Hepatocyte (in vitro differentiated cells): ENCODE results near the gene TAS2R38. TPM values are rescaled to one million over a fixed set of nuclear protein-coding genes. Genes with fewer than 3 reads are reported as not detected.
"Not testable (repeated sequence)": the region's sequence is repeated elsewhere in the genome, so short reads cannot be mapped to it uniquely, and the experiment has no call there.

Experiments
- DNase-seq: peaks from one replicate; pipeline ENCODE4 v3.0.0-alpha.2; 2016; ENCODE audit warnings: low spot score
- H2AFZ ChIP-seq: fragments of 200-600 bp; sonication (generic); 2 replicates; pipeline ENCODE4 v1.6.0; 2016; ENCODE audit warnings: antibody characterized with exemption, mild to moderate bottlenecking
- H3K27ac ChIP-seq: fragments of 200-600 bp; sonication (generic); 2 replicates; pipeline ENCODE4 v1.5.1; 2016; ENCODE audit warnings: mild to moderate bottlenecking
- H3K27me3 ChIP-seq: fragments of 200-600 bp; sonication (generic); 2 replicates; pipeline ENCODE4 v1.6.1; 2016
- H3K36me3 ChIP-seq: fragments of 200-600 bp; sonication (generic); replicated peaks from 2 replicates; pipeline ENCODE4 v1.5.1; 2016; ENCODE audit warnings: low read depth; ENCODE audit not compliant: insufficient read depth
- H3K4me1 ChIP-seq: fragments of 200-600 bp; sonication (generic); 2 replicates; pipeline ENCODE4 v1.5.1; 2016; ENCODE audit warnings: mild to moderate bottlenecking, moderate library complexity; ENCODE audit not compliant: insufficient read depth
- H3K4me2 ChIP-seq: fragments of 200-600 bp; sonication (generic); 2 replicates; pipeline ENCODE4 v1.6.0; 2016
- H3K4me3 ChIP-seq: fragments of 200-600 bp; sonication (generic); 2 replicates; pipeline ENCODE4 v1.5.1; 2016; ENCODE audit warnings: mild to moderate bottlenecking
- H3K79me2 ChIP-seq: fragments of 200-600 bp; sonication (generic); 2 replicates; pipeline ENCODE4 v1.6.0; 2017; ENCODE audit warnings: mild to moderate bottlenecking
- H3K9me2 ChIP-seq: fragments of 200-600 bp; sonication (generic); replicated peaks from 2 replicates; pipeline ENCODE4 v1.6.0; 2017; ENCODE audit warnings: mild to moderate bottlenecking; ENCODE audit not compliant: insufficient read depth
- H3K9me3 ChIP-seq: fragments of 200-600 bp; sonication (generic); 2 replicates; pipeline ENCODE4 v1.5.1; 2016; ENCODE audit warnings: low read depth, mild to moderate bottlenecking
- H4K20me1 ChIP-seq: fragments of 200-600 bp; sonication (generic); 2 replicates; pipeline ENCODE4 v1.6.0; 2016; ENCODE audit warnings: mild to moderate bottlenecking; ENCODE audit not compliant: insufficient read depth, poor library complexity, severe bottlenecking
- CTCF ChIP-seq: fragments of 200-600 bp; sonication (generic); IDR thresholded peaks from 2 replicates; pipeline ENCODE4 v1.5.1; 2016; ENCODE audit warnings: antibody characterized with exemption, mild to moderate bottlenecking; ENCODE audit not compliant: poor library complexity
- EZH2 ChIP-seq: fragments of 200-600 bp; sonication (generic); IDR thresholded peaks from 2 replicates; pipeline ENCODE4 v1.6.1; 2016; ENCODE audit warnings: antibody characterized with exemption, mild to moderate bottlenecking, borderline replicate concordance
- EZH2phosphoT487 ChIP-seq: fragments of 200-600 bp; sonication (generic); IDR thresholded peaks from one replicate; pipeline ENCODE4 v1.6.1; 2018; ENCODE audit warnings: antibody characterized with exemption, mild to moderate bottlenecking, low read depth, moderate library complexity; ENCODE audit not compliant: unreplicated experiment, severe bottlenecking
- WGBS: methylation state at CpG from one replicate; pipeline ENCODE4 v1.1.6; 2016; ENCODE audit warnings: low lambda C conversion rate; ENCODE audit errors: missing lambda C conversion rate; 5-methylcytosine and 5-hydroxymethylcytosine counted together
- polyA plus RNA-seq: library from polyadenylated mRNA; unstranded; fragments of >200 nt; fragmentation: Nextera tagmentation; extraction: Ambion mirVana; gene quantifications from 2 replicates; pipeline ENCODE4 v1.2.1, GENCODE V29; 2016
- total RNA-seq: library from RNA; depleted of rRNA; stranded (reverse); fragments of >200 nt; gene quantifications from 2 replicates; pipeline ENCODE4 v1.2.3, GENCODE V29; 2014

TAS2R38 gene
- total and polyA plus RNA-seq, 2 experiments from 2014 or later, result not detected

- TF ChIP-seq EZH2 (no peak), EZH2phosphoT487 (no peak), CTCF (no peak)
- no peak overlapping the region for H2AFZ ChIP-seq
- H3K4me1 ChIP-seq, result no peaks in the 10 kb centered on the region
- H3K36me3 ChIP-seq, result no peaks in the 10 kb centered on the region
- H3K27me3 ChIP-seq, result no peaks in the 10 kb centered on the region
- no peak overlapping the region for H3K4me2 ChIP-seq
- no peaks in the 10 kb centered on the region for H4K20me1 ChIP-seq
- H3K9me2 ChIP-seq, result no peaks in the 10 kb centered on the region
- WGBS, result 86% methylated on average over 2 of the region's 2 CpGs
- H3K9me3 ChIP-seq, result no peaks in the 10 kb centered on the region
- H3K4me3 ChIP-seq, result no peak overlapping the region
- no peak overlapping the region for H3K27ac ChIP-seq
- H3K79me2 ChIP-seq, result no peaks in the 10 kb centered on the region
- DNase-seq, result no peak
Measured at GRCh38 chr7:141992156-141992555, 18.6 kb upstream of the TAS2R38 start.

GRCh38 chr7:141991140-141991539 is 17.6 kb upstream of the TAS2R38 start:
- DNase-seq, result no peak
- 92% methylated on average over 6 of the region's 6 CpGs for WGBS
- H3K27ac ChIP-seq, result no peak overlapping the region
- no peak overlapping the region for H3K4me2 ChIP-seq
- no peak overlapping the region for H2AFZ ChIP-seq
- H3K9me2 ChIP-seq, result no peaks in the 10 kb centered on the region
- no peak for TF ChIP-seq EZH2phosphoT487
- no peak for TF ChIP-seq CTCF
- TF ChIP-seq EZH2, result no peak
- no peaks in the 10 kb centered on the region for H3K4me1 ChIP-seq
- no peaks in the 10 kb centered on the region for H3K36me3 ChIP-seq
- no peaks in the 10 kb centered on the region for H3K9me3 ChIP-seq
- no peaks in the 10 kb centered on the region for H3K79me2 ChIP-seq
- H3K27me3 ChIP-seq, result no peaks in the 10 kb centered on the region
- H3K4me3 ChIP-seq, result no peak overlapping the region
- H4K20me1 ChIP-seq, result no peaks in the 10 kb centered on the region

- H3K4me3 ChIP-seq, result no peak overlapping the region
- TF ChIP-seq EZH2phosphoT487 (no peak), EZH2 (no peak), CTCF (no peak)
- no peaks in the 10 kb centered on the region for H3K9me3 ChIP-seq
- H3K4me2 ChIP-seq, result no peak overlapping the region
- no peak for DNase-seq
- H3K27me3 ChIP-seq, result no peaks in the 10 kb centered on the region
- H3K79me2 ChIP-seq, result no peaks in the 10 kb centered on the region
- WGBS, result 81% methylated on average over 2 of the region's 2 CpGs
- no peak overlapping the region for H2AFZ ChIP-seq
- H3K36me3 ChIP-seq, result no peaks in the 10 kb centered on the region
- no peaks in the 10 kb centered on the region for H4K20me1 ChIP-seq
- H3K4me1 ChIP-seq, result no peaks in the 10 kb centered on the region
- H3K9me2 ChIP-seq, result no peaks in the 10 kb centered on the region
- no peak overlapping the region for H3K27ac ChIP-seq
Measured at GRCh38 chr7:141990011-141990725, 16.6 kb upstream of the TAS2R38 start.

GRCh38 chr7:141987803-141988202 is 14.2 kb upstream of the TAS2R38 start:
- not testable (repeated sequence) for H2AFZ ChIP-seq, H3K36me3 ChIP-seq, H3K27me3 ChIP-seq, H3K27ac ChIP-seq, DNase-seq, H3K4me2 ChIP-seq, H3K9me3 ChIP-seq, H3K79me2 ChIP-seq, H3K4me1 ChIP-seq, H3K4me3 ChIP-seq, H3K9me2 ChIP-seq, H4K20me1 ChIP-seq
- WGBS, result 90% methylated on average over 4 of the region's 4 CpGs
